Stimulated activated naive CD8-positive, alpha-beta T cell treated with anti-CD3 and anti-CD28 coated beads, Interleukin-15, Interleukin-2, amounts not matched to agents 100 U/mL and 50 U/mL, for 24 hours (primary cell): ENCODE data around the gene UNC13B.
A peak's percentile ranks its signal among the peaks of the same experiment; 100 is the strongest.
"Not testable (repeated sequence)": the region's sequence is repeated elsewhere in the genome, so short reads cannot be mapped to it uniquely, and the experiment has no call there.

Source experiments
- ATAC-seq: fragments of 150-1000 bp; cut with Tn5 transposase; one replicate; pipeline ENCODE4 v1.10.0; 2021
- DNase-seq: peaks from one replicate; pipeline ENCODE4 v3.0.0; 2021

Gene UNC13B

GRCh38 chr9:35161713-35162604 lies at the start of gene UNC13B:
Gene UNC13B, plus strand, starts transcription at chr9:35162009. Its CDS starts 275 bp downstream, at chr9:35162284.
- DNase-seq (peak; percentile 84), ATAC-seq (peak; percentile 90)

GRCh38 chr9:35112257-35113020 lies 49.4 kb upstream of the UNC13B start:
- ATAC-seq (no peak), DNase-seq (peak; percentile 34)

- ATAC-seq: peak; percentile 45
- peak; percentile 81 for DNase-seq
Measured at GRCh38 chr9:35114113-35114839, 47.5 kb upstream of the UNC13B start.

GRCh38 chr9:35114840-35115628 lies 46.8 kb upstream of the UNC13B start:
- peak; percentile 51 for DNase-seq
- ATAC-seq: no peak

GRCh38 chr9:35115680-35116538 lies 45.9 kb upstream of the UNC13B start, which contains the start of gene ATOSB:
Gene ATOSB, minus strand, starts transcription at chr9:35115862. Its CDS starts 7,588 bp downstream, at chr9:35108274.
- ATAC-seq (peak; percentile 66), DNase-seq (peak; percentile 95)

GRCh38 chr9:35116539-35116897 lies 45.3 kb upstream of the UNC13B start:
- ATAC-seq (no peak), DNase-seq (no peak)

- peak; percentile 64 for ATAC-seq
- peak; percentile 89 for DNase-seq
Measured at GRCh38 chr9:35116898-35117551, 44.8 kb upstream of the UNC13B start.

- DNase-seq: no peak
- no peak for ATAC-seq
Measured at GRCh38 chr9:35134920-35135319, 26.9 kb upstream of the UNC13B start.

GRCh38 chr9:35135988-35136387 lies 25.8 kb upstream of the UNC13B start:
- ATAC-seq (no peak), DNase-seq (no peak)

- DNase-seq (no peak), ATAC-seq (no peak)
Measured at GRCh38 chr9:35136866-35137265, 24.9 kb upstream of the UNC13B start.

GRCh38 chr9:35140093-35140492 lies 21.7 kb upstream of the UNC13B start:
- ATAC-seq: no peak
- no peak for DNase-seq

- no peak for DNase-seq
- no peak for ATAC-seq
Measured at GRCh38 chr9:35142037-35142436, 19.8 kb upstream of the UNC13B start.

- not testable (repeated sequence) for ATAC-seq
Measured at GRCh38 chr9:35147941-35148563, 13.8 kb upstream of the UNC13B start.

GRCh38 chr9:35152926-35153325 lies 8.9 kb upstream of the UNC13B start:
- ATAC-seq: no peak
- no peak for DNase-seq

More at GRCh38 chr9:35147941-35148563, 13.8 kb upstream of the UNC13B start:
- not testable (repeated sequence) for DNase-seq

GRCh38 chr9:35156781-35157180 lies 5.0 kb upstream of the UNC13B start:
- ATAC-seq (no peak), DNase-seq (no peak)

- not testable (repeated sequence) for DNase-seq, ATAC-seq
Measured at GRCh38 chr9:35157836-35158235, 4.0 kb upstream of the UNC13B start.

- DNase-seq: no peak
- no peak for ATAC-seq
Measured at GRCh38 chr9:35158501-35159280, 3.1 kb upstream of the UNC13B start.

GRCh38 chr9:35162605-35163315 lies 951 bp downstream of the UNC13B start:
- no peak for DNase-seq
- ATAC-seq: no peak
